Sigmoid colon (tissue), 7 donors: ENCODE results near the gene UBFD1. TPM values are rescaled to one million over a fixed set of nuclear protein-coding genes. Genes with fewer than 3 reads are reported as not detected.

Experiments
- DNase-seq: peaks from one replicate; pipeline ENCODE4 v3.0.0-alpha.2; 2019
- H3K27ac ChIP-seq, 4 donors: fragments of 200-600 bp; sonication (generic); one replicate each; pipeline ENCODE4 v1.5.1; 2016 to 2019; ENCODE audit warnings: mild to moderate bottlenecking in 1 of 4
- H3K27me3 ChIP-seq, 3 donors: fragments of 200-600 bp; sonication (generic); one replicate each; pipeline ENCODE4 v1.5.1; 2019; ENCODE audit warnings: mild to moderate bottlenecking in 1 of 3
- H3K36me3 ChIP-seq, 4 donors: fragments of 200-600 bp; sonication (generic); one replicate each; pipeline ENCODE4 v1.5.1; 2016 to 2019
- H3K4me1 ChIP-seq, 4 donors: fragments of 200-600 bp; sonication (generic); one replicate each; pipeline ENCODE4 v1.5.1; 2017 to 2019
- H3K4me3 ChIP-seq, 4 donors: fragments of 200-600 bp; sonication (generic); one replicate each; pipeline ENCODE4 v1.5.1; 2017 to 2019; ENCODE audit warnings: mild to moderate bottlenecking in 2 of 4, moderate library complexity in 1 of 4
- H3K9me3 ChIP-seq, 4 donors: fragments of 200-600 bp in 3 of 4; sonication (generic) in 3 of 4; one replicate each; pipeline versions ENCODE4 v1.5.1 to v1.6.1; 2013 to 2019
- EP300 ChIP-seq, 4 donors: sonication (generic); formaldehyde crosslinking; IDR thresholded peaks; one replicate each; pipeline ENCODE4 v1.6.1; 2017; ENCODE audit warnings: antibody characterized with exemption in 4 of 4
- POLR2A ChIP-seq, 2 donors: fragments of 450-650 bp; IDR thresholded peaks; one replicate each; pipeline ENCODE4 v1.6.1; 2016; ENCODE audit warnings: antibody characterized with exemption in 2 of 2, mild to moderate bottlenecking in 2 of 2, moderate library complexity in 2 of 2
- POLR2AphosphoS5 ChIP-seq, 4 donors: sonication (generic); formaldehyde crosslinking; IDR thresholded peaks; one replicate each; pipeline ENCODE4 v1.6.1; 2017; ENCODE audit warnings: antibody characterized with exemption in 4 of 4
- WGBS, 2 donors: extraction: QIAGEN DNeasy Blood & Tissue Kit; methylation state at CpG; one replicate each; pipeline ENCODE4 v1.1.7; 2013; 5-methylcytosine and 5-hydroxymethylcytosine counted together
- intact Hi-C: fragments of 100-400 bp; cut with DNase I; formaldehyde crosslinking; loops from one replicate; pipeline ENCODE4 v1.15.1; 2023
- polyA plus RNA-seq, 3 donors: library from polyadenylated mRNA; stranded (reverse); fragments of 200-250 nt; gene quantifications; one replicate each; pipeline ENCODE4 v1.2.3, GENCODE V29; 2013
- total RNA-seq, 4 donors: library from RNA; depleted of rRNA; stranded (reverse); fragments of >200 nt; gene quantifications; one replicate each; pipeline ENCODE4 v1.1.0, GENCODE V29; 2016
- TF ChIP-seq, protein P1 (sequence below), 4 experiments: fragments of 450-650 bp in 3 of 4; fragments of 200-600 bp in 1 of 4; IDR thresholded peaks; one replicate each; pipeline ENCODE4 v1.5.1; 2016 to 2019; ENCODE audit warnings: antibody characterized with exemption in 4 of 4, mild to moderate bottlenecking in 3 of 4, moderate library complexity in 2 of 4
- donor health status: healthy with polysubstance abuse.
- donor health status: Bipolar disorder and iron deficiency.
- donor health status: healthy.

The UBFD1 gene
- total and polyA plus RNA-seq, 7 donors: 8.1 to 101 (median 45.1) TPM

DNA sequence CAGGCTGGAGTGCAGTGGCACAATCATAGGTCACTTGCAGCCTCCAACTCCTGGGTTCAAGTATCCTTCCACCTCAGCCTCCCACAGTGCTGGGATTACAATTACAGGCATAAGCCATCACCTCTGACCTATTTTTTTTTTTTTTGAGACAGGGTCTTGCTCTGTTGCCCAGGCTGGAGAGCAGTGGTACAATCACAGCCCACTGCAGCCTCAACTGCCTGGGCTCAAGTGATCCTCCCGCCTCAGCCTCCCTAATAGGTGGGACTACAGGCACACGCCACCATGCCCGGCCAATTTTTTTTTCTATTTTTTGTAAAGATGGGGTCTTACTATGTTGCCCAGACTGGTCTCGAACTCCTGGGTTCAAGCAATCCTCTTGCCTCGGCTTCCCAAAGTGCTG lies 41.6 kb upstream of the UBFD1 start:
- TF ChIP-seq, protein P1, sequence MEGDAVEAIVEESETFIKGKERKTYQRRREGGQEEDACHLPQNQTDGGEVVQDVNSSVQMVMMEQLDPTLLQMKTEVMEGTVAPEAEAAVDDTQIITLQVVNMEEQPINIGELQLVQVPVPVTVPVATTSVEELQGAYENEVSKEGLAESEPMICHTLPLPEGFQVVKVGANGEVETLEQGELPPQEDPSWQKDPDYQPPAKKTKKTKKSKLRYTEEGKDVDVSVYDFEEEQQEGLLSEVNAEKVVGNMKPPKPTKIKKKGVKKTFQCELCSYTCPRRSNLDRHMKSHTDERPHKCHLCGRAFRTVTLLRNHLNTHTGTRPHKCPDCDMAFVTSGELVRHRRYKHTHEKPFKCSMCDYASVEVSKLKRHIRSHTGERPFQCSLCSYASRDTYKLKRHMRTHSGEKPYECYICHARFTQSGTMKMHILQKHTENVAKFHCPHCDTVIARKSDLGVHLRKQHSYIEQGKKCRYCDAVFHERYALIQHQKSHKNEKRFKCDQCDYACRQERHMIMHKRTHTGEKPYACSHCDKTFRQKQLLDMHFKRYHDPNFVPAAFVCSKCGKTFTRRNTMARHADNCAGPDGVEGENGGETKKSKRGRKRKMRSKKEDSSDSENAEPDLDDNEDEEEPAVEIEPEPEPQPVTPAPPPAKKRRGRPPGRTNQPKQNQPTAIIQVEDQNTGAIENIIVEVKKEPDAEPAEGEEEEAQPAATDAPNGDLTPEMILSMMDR (IDR thresholded peaks at IDR 0.05): no peak
- TF ChIP-seq EP300 (IDR thresholded peaks at IDR 0.05): no peak
- TF ChIP-seq POLR2AphosphoS5 (IDR thresholded peaks at IDR 0.05): no peak
- no peak for TF ChIP-seq POLR2A (IDR thresholded peaks at IDR 0.05)
- intact Hi-C loops: no loop called here
- H3K27ac ChIP-seq: no peak overlapping the region
- H3K4me3 ChIP-seq: no peak overlapping the region
- H3K36me3 ChIP-seq: peaks cover 0 to 16% (median 0%) of the 10 kb centered on the region in 4 donors
- no peaks in the 10 kb centered on the region for H3K9me3 ChIP-seq
- 97% methylated on average over 5 of the region's 5 CpGs for WGBS, 2 donors
- no peak for DNase-seq
- no peaks in the 10 kb centered on the region for H3K27me3 ChIP-seq
- peaks cover 0 to 2% (median 0%) of the 10 kb centered on the region in 4 donors for H3K4me1 ChIP-seq

DNA sequence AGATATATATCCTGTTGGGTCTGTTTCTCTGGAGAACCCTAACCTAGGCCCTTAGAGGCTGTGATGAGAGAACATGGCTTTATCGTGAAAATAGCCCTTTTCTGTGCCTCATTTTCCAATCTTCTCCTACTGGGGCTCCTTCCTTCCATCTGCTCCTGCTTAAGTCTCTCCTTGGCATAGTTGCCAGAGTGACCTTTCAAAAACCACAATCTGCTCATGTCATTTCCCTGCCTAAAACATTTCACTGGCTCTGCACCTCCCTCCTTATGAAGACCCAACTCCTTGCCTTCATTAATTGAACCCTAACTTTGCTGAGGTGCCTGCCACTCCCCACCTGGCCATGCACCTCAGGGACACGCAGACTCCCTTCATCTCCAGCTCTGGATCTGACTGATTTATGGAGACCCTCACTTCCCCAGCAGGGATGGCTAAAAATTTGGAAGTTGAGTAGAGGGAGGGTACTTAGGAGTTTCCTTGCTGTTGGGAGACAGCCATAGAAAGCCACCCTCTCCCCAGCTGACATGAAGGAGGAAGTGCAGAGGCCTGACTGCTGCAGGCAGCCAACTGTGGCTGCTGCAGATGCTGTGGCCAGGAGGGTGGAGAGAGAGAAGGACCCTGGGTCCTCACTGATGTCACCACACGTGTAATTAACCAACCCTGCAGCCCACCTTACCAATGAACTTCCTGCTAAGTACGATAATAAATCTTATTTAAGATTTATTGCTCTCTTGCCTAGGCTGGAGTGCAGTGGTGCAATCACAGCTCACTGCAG lies 41.0 kb upstream of the UBFD1 start:
- TF ChIP-seq, protein P1 (IDR thresholded peaks at IDR 0.05): no peak
- TF ChIP-seq EP300 (IDR thresholded peaks at IDR 0.05) (no peak), POLR2AphosphoS5 (IDR thresholded peaks at IDR 0.05) (no peak), POLR2A (IDR thresholded peaks at IDR 0.05) (no peak)
- Histone ChIP-seq H3K27ac (no peak overlapping the region), H3K27me3 (no peaks in the 10 kb centered on the region), H3K4me1 (no peaks in the 10 kb centered on the region), H3K36me3 (peaks cover 0 to 16% (median 0%) of the 10 kb centered on the region in 4 donors), H3K4me3 (no peak overlapping the region), H3K9me3 (no peaks in the 10 kb centered on the region)
- intact Hi-C loops: no loop called here
- WGBS, 2 donors: 67 to 76% methylated on average over 4 of the region's 4 CpGs
- no peak for DNase-seq

DNA sequence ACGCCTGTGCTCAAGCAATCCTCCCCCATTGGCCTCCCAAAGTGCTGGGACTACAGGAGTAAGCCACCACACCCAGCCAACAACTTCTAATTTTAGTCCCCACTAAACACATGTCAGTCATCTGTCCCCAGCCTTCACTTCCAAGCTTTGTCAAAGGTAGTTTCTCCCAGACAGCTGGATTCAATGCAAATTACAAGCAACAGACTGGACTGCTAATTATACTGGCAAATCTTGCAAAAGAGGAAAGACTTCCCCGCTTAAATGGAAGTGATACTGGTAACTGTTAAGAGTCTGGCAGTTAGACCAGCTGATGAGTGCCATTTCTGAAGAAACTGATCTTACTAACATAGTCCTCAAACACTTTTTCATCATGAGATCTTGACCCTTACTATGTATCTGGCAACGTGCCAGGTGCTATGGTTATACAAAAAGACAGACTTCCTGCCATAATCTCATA lies 39.1 kb upstream of the UBFD1 start:
- Histone ChIP-seq H3K4me3 (no peak overlapping the region), H3K36me3 (peaks cover 3 to 34% (median 6%) of the 10 kb centered on the region in 4 donors), H3K9me3 (no peaks in the 10 kb centered on the region), H3K4me1 (no peaks in the 10 kb centered on the region), H3K27me3 (no peaks in the 10 kb centered on the region), H3K27ac (no peak overlapping the region)
- DNase-seq: no peak
- intact Hi-C loops: no loop called here
- TF ChIP-seq EP300 (IDR thresholded peaks at IDR 0.05) (no peak), POLR2AphosphoS5 (IDR thresholded peaks at IDR 0.05) (no peak), POLR2A (IDR thresholded peaks at IDR 0.05) (no peak)
- TF ChIP-seq, protein P1 (IDR thresholded peaks at IDR 0.05): no peak
- 57 to 65% methylated on average over 3 of the region's 3 CpGs for WGBS, 2 donors

DNA sequence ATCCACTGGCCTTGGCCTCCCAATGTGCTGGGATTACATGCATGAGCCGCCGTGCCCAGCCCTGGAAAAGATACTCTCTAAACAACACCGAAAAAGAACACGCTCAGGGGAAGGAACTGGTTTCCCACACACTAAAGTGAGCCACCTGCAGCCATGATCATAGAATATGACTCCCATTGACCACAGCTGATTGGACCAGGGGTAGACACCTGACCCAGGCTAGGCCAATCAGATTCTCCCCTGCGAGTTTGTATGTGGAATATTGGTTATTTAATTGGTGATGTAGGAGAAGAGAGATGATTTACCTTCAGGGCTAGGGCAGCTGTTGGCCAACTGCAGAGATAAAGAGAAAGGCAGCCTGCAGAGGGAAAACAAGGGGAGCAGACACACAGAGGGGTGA lies 38.2 kb upstream of the UBFD1 start:
- intact Hi-C loops: no loop called here
- no peaks in the 10 kb centered on the region for H3K9me3 ChIP-seq
- H3K4me1 ChIP-seq: no peaks in the 10 kb centered on the region
- no peaks in the 10 kb centered on the region for H3K27me3 ChIP-seq
- 88 to 96% methylated on average over 5 of the region's 5 CpGs for WGBS, 2 donors
- no peak overlapping the region for H3K27ac ChIP-seq
- DNase-seq: no peak
- peaks cover 4 to 42% (median 13%) of the 10 kb centered on the region in 4 donors for H3K36me3 ChIP-seq
- H3K4me3 ChIP-seq: no peak overlapping the region
- TF ChIP-seq EP300 (IDR thresholded peaks at IDR 0.05): no peak
- no peak for TF ChIP-seq POLR2AphosphoS5 (IDR thresholded peaks at IDR 0.05)
- TF ChIP-seq, protein P1 (IDR thresholded peaks at IDR 0.05): no peak
- TF ChIP-seq POLR2A (IDR thresholded peaks at IDR 0.05): no peak
